ENCODE data around the gene HMGXB3.

The HMGXB3 gene

GRCh38 chr5:150068071-150068470, 67.5 kb downstream of the HMGXB3 start:
- no peak overlapping the region for H3K4ac ChIP-seq (ENCODE audit: low read length)
- H3K4me2 ChIP-seq (ENCODE audit: insufficient read depth, low read length, poor library complexity, severe bottlenecking), result no peak overlapping the region
- H2BK12ac ChIP-seq (ENCODE audit: low read length), result no peak overlapping the region
- H3K27me3 ChIP-seq (ENCODE audit: control insufficient read depth in 3 of 3, insufficient read depth in 3 of 3, low read depth in 1 of 3, low read length in 3 of 3), result peaks cover 0 to 61% (median 0%) of the 10 kb centered on the region in 3 experiments
- H3K9me3 ChIP-seq (replicated peaks in 1 of 2; ENCODE audit: control insufficient read depth in 2 of 2, insufficient read depth in 1 of 2, low read depth in 1 of 2, low read length in 2 of 2), result no peaks in the 10 kb centered on the region
- H3K36me3 ChIP-seq (replicated peaks in 1 of 2; ENCODE audit: control insufficient read depth in 2 of 2, insufficient read depth in 2 of 2, low read length in 2 of 2), result no peaks in the 10 kb centered on the region
- H2AK5ac ChIP-seq (ENCODE audit: low read depth, low read length), result no peak overlapping the region
- no CpG with 5 or more reads among the region's 6 CpGs for WGBS, 2 donors (ENCODE audit: extremely low coverage in 2 of 2, insufficient read length in 2 of 2, insufficient replicate concordance in 1 of 2)
- no peak overlapping the region for H2BK120ac ChIP-seq (ENCODE audit: low read depth, low read length)
- no peak overlapping the region for H3K18ac ChIP-seq (ENCODE audit: low read length)
- H3K4me1 ChIP-seq (ENCODE audit: control insufficient read depth in 2 of 2, insufficient read depth in 1 of 2, low read depth in 1 of 2, low read length in 2 of 2), result peaks cover 0 to 13% of the 10 kb centered on the region in 2 donors
- H3K23ac ChIP-seq (ENCODE audit: low read depth, low read length, poor library complexity), result peak overlapping the region; percentile 16
- no peak overlapping the region for H3K14ac ChIP-seq (ENCODE audit: low read length)
- no peak overlapping the region for H3K9ac ChIP-seq (ENCODE audit: low read depth, low read length, poor library complexity)
- no peak overlapping the region for H3K4me3 ChIP-seq (ENCODE audit: low read length in 2 of 2)
- DNase-seq (ENCODE audit: low spot score), result no peak
- no peaks in the 10 kb centered on the region for H3K79me1 ChIP-seq (ENCODE audit: low read depth, low read length)
- H4K91ac ChIP-seq (ENCODE audit: low read depth, low read length, poor library complexity), result no peak overlapping the region
- no peak overlapping the region for H2BK15ac ChIP-seq (ENCODE audit: low read length)
- H2BK5ac ChIP-seq (ENCODE audit: low read length), result no peak overlapping the region
- H2AFZ ChIP-seq (ENCODE audit: low read length), result no peak overlapping the region
- no peak overlapping the region for H4K8ac ChIP-seq (ENCODE audit: low read depth, low read length)
- no peak overlapping the region for H3K27ac ChIP-seq (replicated peaks; ENCODE audit: low read length)

GRCh38 chr5:150068472-150068871, 67.9 kb downstream of the HMGXB3 start:
- no peak overlapping the region for H2BK12ac ChIP-seq (ENCODE audit: low read length)
- no peak for DNase-seq (ENCODE audit: low spot score)
- H2BK120ac ChIP-seq (ENCODE audit: low read depth, low read length), result no peak overlapping the region
- no peak overlapping the region for H3K18ac ChIP-seq (ENCODE audit: low read length)
- no peak overlapping the region for H3K4ac ChIP-seq (ENCODE audit: low read length)
- H3K27me3 ChIP-seq (ENCODE audit: control insufficient read depth in 3 of 3, insufficient read depth in 3 of 3, low read depth in 1 of 3, low read length in 3 of 3), result peaks cover 0 to 63% (median 0%) of the 10 kb centered on the region in 3 experiments
- H3K4me2 ChIP-seq (ENCODE audit: insufficient read depth, low read length, poor library complexity, severe bottlenecking), result no peak overlapping the region
- peaks cover 0 to 13% of the 10 kb centered on the region in 2 donors for H3K4me1 ChIP-seq (ENCODE audit: control insufficient read depth in 2 of 2, insufficient read depth in 1 of 2, low read depth in 1 of 2, low read length in 2 of 2)
- no peak overlapping the region for H2AFZ ChIP-seq (ENCODE audit: low read length)
- no CpG with 5 or more reads among the region's 4 CpGs for WGBS, 2 donors (ENCODE audit: extremely low coverage in 2 of 2, insufficient read length in 2 of 2, insufficient replicate concordance in 1 of 2)
- H4K91ac ChIP-seq (ENCODE audit: low read depth, low read length, poor library complexity), result no peak overlapping the region
- H3K14ac ChIP-seq (ENCODE audit: low read length), result no peak overlapping the region
- H3K4me3 ChIP-seq (ENCODE audit: low read length in 2 of 2), result no peak overlapping the region
- no peaks in the 10 kb centered on the region for H3K9me3 ChIP-seq (replicated peaks in 1 of 2; ENCODE audit: control insufficient read depth in 2 of 2, insufficient read depth in 1 of 2, low read depth in 1 of 2, low read length in 2 of 2)
- H3K27ac ChIP-seq (replicated peaks; ENCODE audit: low read length), result no peak overlapping the region
- H2AK5ac ChIP-seq (ENCODE audit: low read depth, low read length), result no peak overlapping the region
- no peak overlapping the region for H4K8ac ChIP-seq (ENCODE audit: low read depth, low read length)
- no peak overlapping the region for H2BK15ac ChIP-seq (ENCODE audit: low read length)
- peak overlapping the region; percentile 16 for H3K23ac ChIP-seq (ENCODE audit: low read depth, low read length, poor library complexity)
- H3K79me1 ChIP-seq (ENCODE audit: low read depth, low read length), result no peaks in the 10 kb centered on the region
- H2BK5ac ChIP-seq (ENCODE audit: low read length), result no peak overlapping the region
- H3K36me3 ChIP-seq (replicated peaks in 1 of 2; ENCODE audit: control insufficient read depth in 2 of 2, insufficient read depth in 2 of 2, low read length in 2 of 2), result no peaks in the 10 kb centered on the region
- H3K9ac ChIP-seq (ENCODE audit: low read depth, low read length, poor library complexity), result no peak overlapping the region

GRCh38 chr5:150068961-150069645, 68.6 kb downstream of the HMGXB3 start:
- no peak overlapping the region for H3K23ac ChIP-seq (ENCODE audit: low read depth, low read length, poor library complexity)
- no peak overlapping the region for H3K4me2 ChIP-seq (ENCODE audit: insufficient read depth, low read length, poor library complexity, severe bottlenecking)
- H2AK5ac ChIP-seq (ENCODE audit: low read depth, low read length), result no peak overlapping the region
- no peak overlapping the region for H3K9ac ChIP-seq (ENCODE audit: low read depth, low read length, poor library complexity)
- H3K36me3 ChIP-seq (replicated peaks in 1 of 2; ENCODE audit: control insufficient read depth in 2 of 2, insufficient read depth in 2 of 2, low read length in 2 of 2), result no peaks in the 10 kb centered on the region
- no peak overlapping the region for H4K91ac ChIP-seq (ENCODE audit: low read depth, low read length, poor library complexity)
- no peaks in the 10 kb centered on the region for H3K9me3 ChIP-seq (replicated peaks in 1 of 2; ENCODE audit: control insufficient read depth in 2 of 2, insufficient read depth in 1 of 2, low read depth in 1 of 2, low read length in 2 of 2)
- no peak overlapping the region for H2BK120ac ChIP-seq (ENCODE audit: low read depth, low read length)
- H2BK5ac ChIP-seq (ENCODE audit: low read length), result no peak overlapping the region
- H3K27ac ChIP-seq (replicated peaks; ENCODE audit: low read length), result no peak overlapping the region
- no peak overlapping the region for H2BK12ac ChIP-seq (ENCODE audit: low read length)
- no peak overlapping the region for H2BK15ac ChIP-seq (ENCODE audit: low read length)
- peaks cover 0 to 67% (median 0%) of the 10 kb centered on the region in 3 experiments for H3K27me3 ChIP-seq (ENCODE audit: control insufficient read depth in 3 of 3, insufficient read depth in 3 of 3, low read depth in 1 of 3, low read length in 3 of 3)
- H3K4me3 ChIP-seq (ENCODE audit: low read length in 2 of 2), result no peak overlapping the region
- H3K4ac ChIP-seq (ENCODE audit: low read length), result no peak overlapping the region
- H3K18ac ChIP-seq (ENCODE audit: low read length), result peak overlapping the region; percentile 0
- H3K14ac ChIP-seq (ENCODE audit: low read length), result no peak overlapping the region
- no peak for DNase-seq (ENCODE audit: low spot score)
- no peak overlapping the region for H2AFZ ChIP-seq (ENCODE audit: low read length)
- H3K79me1 ChIP-seq (ENCODE audit: low read depth, low read length), result no peaks in the 10 kb centered on the region
- WGBS, 2 donors (ENCODE audit: extremely low coverage in 2 of 2, insufficient read length in 2 of 2, insufficient replicate concordance in 1 of 2), result no CpG with 5 or more reads among the region's 12 CpGs
- H3K4me1 ChIP-seq (ENCODE audit: control insufficient read depth in 2 of 2, insufficient read depth in 1 of 2, low read depth in 1 of 2, low read length in 2 of 2), result peaks cover 0 to 13% of the 10 kb centered on the region in 2 donors
- no peak overlapping the region for H4K8ac ChIP-seq (ENCODE audit: low read depth, low read length)

GRCh38 chr5:150069672-150070627, 69.4 kb downstream of the HMGXB3 start:
- Histone ChIP-seq H3K27ac (replicated peaks; ENCODE audit: low read length) (no peak overlapping the region), H2BK120ac (ENCODE audit: low read depth, low read length) (no peak overlapping the region), H3K18ac (ENCODE audit: low read length) (peak overlapping the region; percentile 48), H3K79me1 (ENCODE audit: low read depth, low read length) (no peaks in the 10 kb centered on the region), H3K27me3 (ENCODE audit: control insufficient read depth in 3 of 3, insufficient read depth in 3 of 3, low read depth in 1 of 3, low read length in 3 of 3) (peaks cover 0 to 71% (median 0%) of the 10 kb centered on the region in 3 experiments), H2BK15ac (ENCODE audit: low read length) (peak overlapping the region; percentile 18), H2BK5ac (ENCODE audit: low read length) (no peak overlapping the region), H3K23ac (ENCODE audit: low read depth, low read length, poor library complexity) (no peak overlapping the region), H4K8ac (ENCODE audit: low read depth, low read length) (no peak overlapping the region), H3K4me2 (ENCODE audit: insufficient read depth, low read length, poor library complexity, severe bottlenecking) (no peak overlapping the region), H3K4ac (ENCODE audit: low read length) (no peak overlapping the region), H3K4me3 (ENCODE audit: low read length in 2 of 2) (no peak overlapping the region), H2AFZ (ENCODE audit: low read length) (no peak overlapping the region), H2BK12ac (ENCODE audit: low read length) (no peak overlapping the region), H3K14ac (ENCODE audit: low read length) (peak overlapping the region; percentile 58), H3K4me1 (ENCODE audit: control insufficient read depth in 2 of 2, insufficient read depth in 1 of 2, low read depth in 1 of 2, low read length in 2 of 2) (peaks cover 0 to 6% of the 10 kb centered on the region in 2 donors), H3K9ac (ENCODE audit: low read depth, low read length, poor library complexity) (no peak overlapping the region), H4K91ac (ENCODE audit: low read depth, low read length, poor library complexity) (no peak overlapping the region), H2AK5ac (ENCODE audit: low read depth, low read length) (no peak overlapping the region), H3K36me3 (replicated peaks in 1 of 2; ENCODE audit: control insufficient read depth in 2 of 2, insufficient read depth in 2 of 2, low read length in 2 of 2) (no peaks in the 10 kb centered on the region), H3K9me3 (replicated peaks in 1 of 2; ENCODE audit: control insufficient read depth in 2 of 2, insufficient read depth in 1 of 2, low read depth in 1 of 2, low read length in 2 of 2) (no peaks in the 10 kb centered on the region)
- DNase-seq (ENCODE audit: low spot score), result no peak
- WGBS, 2 donors (ENCODE audit: extremely low coverage in 2 of 2, insufficient read length in 2 of 2, insufficient replicate concordance in 1 of 2), result no CpG with 5 or more reads among the region's 25 CpGs

Data from neuronal stem cell (in vitro differentiated cells).